HEK293 (cell line): ENCODE data around the gene HINT2.

Experiments
- CTCF ChIA-PET: fragments of 350-600 bp; formaldehyde crosslinking; extraction: SDS; loops from one replicate; lab custom pipeline; 2021; ENCODE audit warnings: antibody characterized with exemption; lab: Yijun Ruan, JAX
- POLR2A ChIA-PET: fragments of 300-600 bp; formaldehyde crosslinking; extraction: SDS; loops from one replicate; lab custom pipeline; 2020; ENCODE audit warnings: antibody characterized with exemption, inconsistent platforms; lab: Yijun Ruan, JAX
- H3K27ac ChIP-seq: fragments of 200-500 bp; sonication (Bioruptor generic); 2 replicates; pipeline ENCODE4 v1.5.1; 2014; ENCODE audit warnings: low read depth, low read length, control low read depth, inconsistent platforms; ENCODE audit errors: extremely low read depth
- H3K36me3 ChIP-seq, 2 experiments: fragments of 200-500 bp in 1 of 2; sonication (Bioruptor generic) in 1 of 2; 1 replicate in 1 of 2; 2 replicates in 1 of 2; pipeline ENCODE4 v1.5.1; 2014 to 2017; ENCODE audit warnings: inconsistent platforms in 2 of 2, low read length in 2 of 2; ENCODE audit not compliant: control insufficient read depth in 2 of 2, insufficient read depth in 1 of 2
- H3K4me1 ChIP-seq: fragments of 200-500 bp; sonication (Bioruptor generic); 2 replicates; pipeline ENCODE4 v1.5.1; 2014; ENCODE audit warnings: mild to moderate bottlenecking, low read length, inconsistent platforms; ENCODE audit not compliant: control insufficient read depth, insufficient read depth
- H3K4me3 ChIP-seq: 2 replicates; pipeline ENCODE4 v1.5.1; 2011; ENCODE audit warnings: low read depth, mild to moderate bottlenecking, control low read depth, low read length, moderate library complexity
- H3K9me3 ChIP-seq: fragments of 200-500 bp; sonication (Bioruptor generic); 2 replicates; pipeline ENCODE4 v1.5.1; 2014; ENCODE audit warnings: low read depth, low read length, inconsistent platforms; ENCODE audit not compliant: control insufficient read depth, insufficient read depth
- KLF10 ChIP-seq: fragments of 450-650 bp; IDR thresholded peaks from 2 replicates; pipeline ENCODE4 v1.5.1; 2018; ENCODE audit warnings: missing biosample characterization, mild to moderate bottlenecking, missing genetic modification characterization
- KLF8 ChIP-seq: fragments of 450-650 bp; formaldehyde crosslinking; IDR thresholded peaks from 2 replicates; pipeline ENCODE4 v1.5.1; 2016; ENCODE audit warnings: missing biosample characterization, missing genetic modification characterization
- MEIS1 ChIP-seq: sonication (generic); formaldehyde crosslinking; IDR thresholded peaks from 2 replicates; pipeline ENCODE4 v1.8.1; 2022; ENCODE audit warnings: missing genetic modification reagents, mild to moderate bottlenecking, borderline replicate concordance
- MZF1 ChIP-seq: fragments of 450-650 bp; formaldehyde crosslinking; IDR thresholded peaks from 2 replicates; pipeline ENCODE4 v1.5.1; 2017; ENCODE audit warnings: missing biosample characterization, missing genetic modification characterization, borderline replicate concordance
- PRDM1 ChIP-seq: fragments of 450-650 bp; formaldehyde crosslinking; IDR thresholded peaks from 2 replicates; pipeline ENCODE4; 2016; ENCODE audit warnings: missing biosample characterization, missing genetic modification characterization
- SETDB1 ChIP-seq: IDR thresholded peaks from one replicate; pipeline ENCODE4 v1.6.1; 2017; ENCODE audit warnings: mild to moderate bottlenecking, low read length, moderate library complexity, mixed read lengths; ENCODE audit not compliant: insufficient read length
- SP3 ChIP-seq: fragments of 450-650 bp; formaldehyde crosslinking; IDR thresholded peaks from 2 replicates; pipeline ENCODE4 v1.5.1; 2016; ENCODE audit warnings: missing biosample characterization, missing genetic modification characterization
- SP7 ChIP-seq: fragments of 450-650 bp; formaldehyde crosslinking; IDR thresholded peaks from 2 replicates; pipeline ENCODE4 v1.5.1; 2016; ENCODE audit warnings: missing biosample characterization, missing genetic modification characterization
- YY2 ChIP-seq: fragments of 450-650 bp; formaldehyde crosslinking; IDR thresholded peaks from 2 replicates; pipeline ENCODE4 v1.5.1; 2016; ENCODE audit warnings: missing biosample characterization, missing genetic modification characterization
- ZFP3 ChIP-seq: fragments of 450-650 bp; formaldehyde crosslinking; IDR thresholded peaks from 2 replicates; pipeline ENCODE4 v1.5.1; 2016; ENCODE audit warnings: low read depth, missing biosample characterization, missing genetic modification characterization
- ZNF169 ChIP-seq: fragments of 450-650 bp; formaldehyde crosslinking; IDR thresholded peaks from 2 replicates; pipeline ENCODE4 v1.5.1; 2016; ENCODE audit warnings: missing biosample characterization, missing genetic modification characterization
- ZNF2 ChIP-seq: fragments of 450-650 bp; formaldehyde crosslinking; IDR thresholded peaks from 2 replicates; pipeline ENCODE4 v1.5.1; 2016; ENCODE audit warnings: missing biosample characterization, missing genetic modification characterization
- ZNF302 ChIP-seq: fragments of 450-650 bp; formaldehyde crosslinking; IDR thresholded peaks from 2 replicates; pipeline ENCODE4 v1.5.1; 2016; ENCODE audit warnings: missing biosample characterization, missing genetic modification characterization, low read depth
- ZNF394 ChIP-seq: fragments of 450-650 bp; formaldehyde crosslinking; IDR thresholded peaks from 2 replicates; pipeline ENCODE4 v1.5.1; 2016; ENCODE audit warnings: missing biosample characterization, missing genetic modification characterization, mild to moderate bottlenecking, moderate library complexity, borderline replicate concordance
- ZNF398 ChIP-seq: fragments of 450-650 bp; formaldehyde crosslinking; IDR thresholded peaks from 2 replicates; pipeline ENCODE4 v1.5.1; 2017; ENCODE audit warnings: missing biosample characterization, missing genetic modification characterization
- ZNF521 ChIP-seq: fragments of 450-650 bp; formaldehyde crosslinking; IDR thresholded peaks from 2 replicates; pipeline ENCODE4 v1.5.1; 2017; ENCODE audit warnings: missing biosample characterization, mild to moderate bottlenecking, missing genetic modification characterization
- ZNF596 ChIP-seq: fragments of 450-650 bp; IDR thresholded peaks from 2 replicates; pipeline ENCODE4 v1.5.0; 2018; ENCODE audit warnings: missing biosample characterization, mild to moderate bottlenecking, missing genetic modification characterization, moderate library complexity
- ZXDB ChIP-seq: fragments of 450-650 bp; formaldehyde crosslinking; IDR thresholded peaks from 2 replicates; pipeline ENCODE4 v1.5.1; 2016; ENCODE audit warnings: missing biosample characterization, missing genetic modification characterization
- TF ChIP-seq, protein P1 (sequence below): fragments of 450-650 bp; formaldehyde crosslinking; IDR thresholded peaks from 2 replicates; pipeline ENCODE4 v1.5.1; 2016; ENCODE audit warnings: missing biosample characterization, missing genetic modification characterization
- TF ChIP-seq, protein P2 (sequence below): fragments of 450-650 bp; formaldehyde crosslinking; IDR thresholded peaks from 2 replicates; pipeline ENCODE4 v1.5.1; 2016; ENCODE audit warnings: missing biosample characterization, missing genetic modification characterization
- TF ChIP-seq, protein P3 (sequence below): fragments of 450-650 bp; formaldehyde crosslinking; IDR thresholded peaks from 2 replicates; pipeline ENCODE4 v1.5.1; 2016; ENCODE audit warnings: missing biosample characterization, missing genetic modification characterization
- TF ChIP-seq, protein P4 (sequence below): fragments of 450-650 bp; formaldehyde crosslinking; IDR thresholded peaks from 2 replicates; pipeline ENCODE4 v1.5.1; 2016; ENCODE audit warnings: missing biosample characterization, missing genetic modification characterization
- TF ChIP-seq, protein P5 (sequence below): fragments of 450-650 bp; formaldehyde crosslinking; IDR thresholded peaks from 2 replicates; pipeline ENCODE4 v1.5.1; 2016; ENCODE audit warnings: missing biosample characterization, missing genetic modification characterization

Gene HINT2

DNA sequence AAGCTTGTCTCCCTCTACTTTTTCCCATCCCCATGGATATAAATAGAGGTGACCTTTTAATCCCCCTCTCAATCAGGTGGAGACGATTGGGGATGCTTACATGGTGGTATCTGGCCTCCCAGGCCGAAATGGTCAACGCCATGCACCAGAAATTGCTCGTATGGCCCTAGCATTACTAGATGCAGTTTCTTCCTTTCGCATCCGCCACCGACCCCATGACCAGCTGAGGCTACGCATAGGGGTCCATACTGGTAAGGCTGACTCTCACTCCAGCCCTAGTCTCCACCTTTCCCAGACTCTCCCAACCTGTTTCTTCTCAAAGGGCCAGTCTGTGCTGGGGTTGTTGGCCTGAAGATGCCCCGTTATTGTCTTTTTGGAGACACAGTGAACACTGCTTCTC lies 6.4 kb downstream of the HINT2 start (continued):
- TF ChIP-seq ZNF302 (tag by site-specific recombination): no peak
- no peak for TF ChIP-seq PRDM1 (tag by site-specific recombination)
- TF ChIP-seq KLF8: no peak
- TF ChIP-seq, all 188 proteins: peak for 0

DNA sequence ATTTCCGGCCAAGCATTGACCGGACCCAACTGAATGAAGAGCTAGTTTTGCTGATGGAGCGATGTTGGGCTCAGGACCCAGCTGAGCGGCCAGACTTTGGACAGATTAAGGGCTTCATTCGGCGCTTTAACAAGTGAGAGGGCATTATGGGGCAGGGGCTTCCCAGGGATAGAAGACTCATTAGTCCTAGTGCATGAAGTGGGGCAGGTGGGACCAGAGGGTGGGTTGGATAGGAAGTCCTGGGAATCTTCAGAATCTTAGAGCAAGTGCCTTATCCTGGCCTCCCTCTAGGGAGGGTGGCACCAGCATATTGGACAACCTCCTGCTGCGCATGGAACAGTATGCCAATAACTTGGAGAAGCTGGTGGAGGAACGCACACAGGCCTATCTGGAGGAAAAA lies 8.7 kb downstream of the HINT2 start:
- Histone ChIP-seq H3K27ac (no peak overlapping the region), H3K4me3 (no peak overlapping the region), H3K36me3 (peaks cover 0 to 68% of the 10 kb centered on the region in 2 experiments; a peak in 2 of 3 replicates), H3K9me3 (no peaks in the 10 kb centered on the region), H3K4me1 (no peaks in the 10 kb centered on the region)
- no peak for TF ChIP-seq ZNF394
- TF ChIP-seq KLF10 (tag by site-specific recombination): no peak
- TF ChIP-seq ZNF398: no peak
- TF ChIP-seq YY2 (tag by site-specific recombination): no peak
- TF ChIP-seq SETDB1: no peak
- TF ChIP-seq, protein P1, sequence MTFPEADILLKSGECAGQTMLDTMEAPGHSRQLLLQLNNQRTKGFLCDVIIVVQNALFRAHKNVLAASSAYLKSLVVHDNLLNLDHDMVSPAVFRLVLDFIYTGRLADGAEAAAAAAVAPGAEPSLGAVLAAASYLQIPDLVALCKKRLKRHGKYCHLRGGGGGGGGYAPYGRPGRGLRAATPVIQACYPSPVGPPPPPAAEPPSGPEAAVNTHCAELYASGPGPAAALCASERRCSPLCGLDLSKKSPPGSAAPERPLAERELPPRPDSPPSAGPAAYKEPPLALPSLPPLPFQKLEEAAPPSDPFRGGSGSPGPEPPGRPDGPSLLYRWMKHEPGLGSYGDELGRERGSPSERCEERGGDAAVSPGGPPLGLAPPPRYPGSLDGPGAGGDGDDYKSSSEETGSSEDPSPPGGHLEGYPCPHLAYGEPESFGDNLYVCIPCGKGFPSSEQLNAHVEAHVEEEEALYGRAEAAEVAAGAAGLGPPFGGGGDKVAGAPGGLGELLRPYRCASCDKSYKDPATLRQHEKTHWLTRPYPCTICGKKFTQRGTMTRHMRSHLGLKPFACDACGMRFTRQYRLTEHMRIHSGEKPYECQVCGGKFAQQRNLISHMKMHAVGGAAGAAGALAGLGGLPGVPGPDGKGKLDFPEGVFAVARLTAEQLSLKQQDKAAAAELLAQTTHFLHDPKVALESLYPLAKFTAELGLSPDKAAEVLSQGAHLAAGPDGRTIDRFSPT: no peak
- TF ChIP-seq MEIS1 (CRISPR knock-in tag): no peak
- TF ChIP-seq, protein P2, sequence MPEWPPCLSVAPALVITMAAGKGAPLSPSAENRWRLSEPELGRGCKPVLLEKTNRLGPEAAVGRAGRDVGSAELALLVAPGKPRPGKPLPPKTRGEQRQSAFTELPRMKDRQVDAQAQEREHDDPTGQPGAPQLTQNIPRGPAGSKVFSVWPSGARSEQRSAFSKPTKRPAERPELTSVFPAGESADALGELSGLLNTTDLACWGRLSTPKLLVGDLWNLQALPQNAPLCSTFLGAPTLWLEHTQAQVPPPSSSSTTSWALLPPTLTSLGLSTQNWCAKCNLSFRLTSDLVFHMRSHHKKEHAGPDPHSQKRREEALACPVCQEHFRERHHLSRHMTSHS (tag by site-specific recombination): no peak
- no peak for TF ChIP-seq ZNF596 (tag by site-specific recombination)
- TF ChIP-seq SP3 (tag by site-specific recombination): no peak
- TF ChIP-seq SP7 (tag by site-specific recombination): no peak
- TF ChIP-seq, protein P3, sequence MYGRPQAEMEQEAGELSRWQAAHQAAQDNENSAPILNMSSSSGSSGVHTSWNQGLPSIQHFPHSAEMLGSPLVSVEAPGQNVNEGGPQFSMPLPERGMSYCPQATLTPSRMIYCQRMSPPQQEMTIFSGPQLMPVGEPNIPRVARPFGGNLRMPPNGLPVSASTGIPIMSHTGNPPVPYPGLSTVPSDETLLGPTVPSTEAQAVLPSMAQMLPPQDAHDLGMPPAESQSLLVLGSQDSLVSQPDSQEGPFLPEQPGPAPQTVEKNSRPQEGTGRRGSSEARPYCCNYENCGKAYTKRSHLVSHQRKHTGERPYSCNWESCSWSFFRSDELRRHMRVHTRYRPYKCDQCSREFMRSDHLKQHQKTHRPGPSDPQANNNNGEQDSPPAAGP (tag by site-specific recombination): no peak
- TF ChIP-seq MZF1 (tag by site-specific recombination): no peak
- POLR2A ChIA-PET: no interaction called here
- CTCF ChIA-PET: interaction anchor here (0.5 to 4.6 kb wide), 4 partner anchors 16 to 140 kb away, joined by 3 to 24 read pairs (median 4); no protein-coding TSS in a partner anchor

GRCh38 chr9:35801328-35802128 lies 13.3 kb downstream of the HINT2 start:
- ChIA-PET CTCF (interaction anchor here (0.8 kb wide), 1 partner anchor 144 kb away, joined by 3 read pairs; no protein-coding TSS in a partner anchor), POLR2A (no interaction called here)
- Histone ChIP-seq H3K4me3 (no peak overlapping the region), H3K4me1 (no peaks in the 10 kb centered on the region), H3K27ac (no peak overlapping the region), H3K36me3 (peaks cover 0 to 50% of the 10 kb centered on the region in 2 experiments; a peak in 2 of 3 replicates), H3K9me3 (no peaks in the 10 kb centered on the region)
- no peak for TF ChIP-seq ZFP3 (tag by site-specific recombination)
- TF ChIP-seq ZXDB: no peak
- TF ChIP-seq, protein P4, sequence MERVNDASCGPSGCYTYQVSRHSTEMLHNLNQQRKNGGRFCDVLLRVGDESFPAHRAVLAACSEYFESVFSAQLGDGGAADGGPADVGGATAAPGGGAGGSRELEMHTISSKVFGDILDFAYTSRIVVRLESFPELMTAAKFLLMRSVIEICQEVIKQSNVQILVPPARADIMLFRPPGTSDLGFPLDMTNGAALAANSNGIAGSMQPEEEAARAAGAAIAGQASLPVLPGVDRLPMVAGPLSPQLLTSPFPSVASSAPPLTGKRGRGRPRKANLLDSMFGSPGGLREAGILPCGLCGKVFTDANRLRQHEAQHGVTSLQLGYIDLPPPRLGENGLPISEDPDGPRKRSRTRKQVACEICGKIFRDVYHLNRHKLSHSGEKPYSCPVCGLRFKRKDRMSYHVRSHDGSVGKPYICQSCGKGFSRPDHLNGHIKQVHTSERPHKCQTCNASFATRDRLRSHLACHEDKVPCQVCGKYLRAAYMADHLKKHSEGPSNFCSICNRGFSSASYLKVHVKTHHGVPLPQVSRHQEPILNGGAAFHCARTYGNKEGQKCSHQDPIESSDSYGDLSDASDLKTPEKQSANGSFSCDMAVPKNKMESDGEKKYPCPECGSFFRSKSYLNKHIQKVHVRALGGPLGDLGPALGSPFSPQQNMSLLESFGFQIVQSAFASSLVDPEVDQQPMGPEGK (tag by site-specific recombination): no peak
- TF ChIP-seq, protein P5, sequence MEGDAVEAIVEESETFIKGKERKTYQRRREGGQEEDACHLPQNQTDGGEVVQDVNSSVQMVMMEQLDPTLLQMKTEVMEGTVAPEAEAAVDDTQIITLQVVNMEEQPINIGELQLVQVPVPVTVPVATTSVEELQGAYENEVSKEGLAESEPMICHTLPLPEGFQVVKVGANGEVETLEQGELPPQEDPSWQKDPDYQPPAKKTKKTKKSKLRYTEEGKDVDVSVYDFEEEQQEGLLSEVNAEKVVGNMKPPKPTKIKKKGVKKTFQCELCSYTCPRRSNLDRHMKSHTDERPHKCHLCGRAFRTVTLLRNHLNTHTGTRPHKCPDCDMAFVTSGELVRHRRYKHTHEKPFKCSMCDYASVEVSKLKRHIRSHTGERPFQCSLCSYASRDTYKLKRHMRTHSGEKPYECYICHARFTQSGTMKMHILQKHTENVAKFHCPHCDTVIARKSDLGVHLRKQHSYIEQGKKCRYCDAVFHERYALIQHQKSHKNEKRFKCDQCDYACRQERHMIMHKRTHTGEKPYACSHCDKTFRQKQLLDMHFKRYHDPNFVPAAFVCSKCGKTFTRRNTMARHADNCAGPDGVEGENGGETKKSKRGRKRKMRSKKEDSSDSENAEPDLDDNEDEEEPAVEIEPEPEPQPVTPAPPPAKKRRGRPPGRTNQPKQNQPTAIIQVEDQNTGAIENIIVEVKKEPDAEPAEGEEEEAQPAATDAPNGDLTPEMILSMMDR (tag by site-specific recombination): no peak
- TF ChIP-seq KLF8: no peak
- no peak for TF ChIP-seq ZNF169 (tag by site-specific recombination)
- TF ChIP-seq ZNF2 (tag by site-specific recombination): no peak
- no peak for TF ChIP-seq ZNF521 (tag by site-specific recombination)
